HG02759 (cell line): ENCODE measurements around the gene LYPD3.
"Not testable (repeated sequence)": the region's sequence is repeated elsewhere in the genome, so short reads cannot be mapped to it uniquely, and the experiment has no call there.

ENCODE experiments used
- ATAC-seq: cut with Tn5 transposase; IDR thresholded peaks from one replicate; pipeline ENCODE4 v1.9.1; 2021; ENCODE audit warnings: mild to moderate bottlenecking, moderate library complexity; ENCODE audit not compliant: unreplicated experiment

LYPD3 gene

GRCh38 chr19:43462785-43463380, 2.5 kb downstream of the LYPD3 start:
- no peak for ATAC-seq

DNA sequence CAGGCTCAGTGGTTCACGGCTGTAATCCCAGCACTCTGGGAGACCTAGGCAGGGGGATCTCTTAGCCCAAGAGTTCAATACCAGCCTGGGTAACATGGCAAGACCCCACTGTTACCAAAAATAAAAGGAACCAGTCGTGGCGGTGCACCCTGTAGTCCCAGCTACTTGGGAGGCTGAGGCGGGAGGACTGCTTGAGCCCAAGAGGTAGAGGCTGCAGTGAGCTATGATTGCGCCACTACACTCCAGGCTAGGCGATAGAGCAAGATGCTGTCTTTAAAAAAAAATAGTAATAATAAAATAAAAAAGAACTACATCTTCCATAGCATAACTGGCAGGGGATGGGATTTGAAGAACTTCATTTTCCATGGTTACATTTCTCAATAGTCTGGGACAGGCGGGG, 3.0 kb downstream of the LYPD3 start:
- ATAC-seq: no peak

- ATAC-seq: no peak
Measured at GRCh38 chr19:43461303-43461702, 4.1 kb downstream of the LYPD3 start.

DNA sequence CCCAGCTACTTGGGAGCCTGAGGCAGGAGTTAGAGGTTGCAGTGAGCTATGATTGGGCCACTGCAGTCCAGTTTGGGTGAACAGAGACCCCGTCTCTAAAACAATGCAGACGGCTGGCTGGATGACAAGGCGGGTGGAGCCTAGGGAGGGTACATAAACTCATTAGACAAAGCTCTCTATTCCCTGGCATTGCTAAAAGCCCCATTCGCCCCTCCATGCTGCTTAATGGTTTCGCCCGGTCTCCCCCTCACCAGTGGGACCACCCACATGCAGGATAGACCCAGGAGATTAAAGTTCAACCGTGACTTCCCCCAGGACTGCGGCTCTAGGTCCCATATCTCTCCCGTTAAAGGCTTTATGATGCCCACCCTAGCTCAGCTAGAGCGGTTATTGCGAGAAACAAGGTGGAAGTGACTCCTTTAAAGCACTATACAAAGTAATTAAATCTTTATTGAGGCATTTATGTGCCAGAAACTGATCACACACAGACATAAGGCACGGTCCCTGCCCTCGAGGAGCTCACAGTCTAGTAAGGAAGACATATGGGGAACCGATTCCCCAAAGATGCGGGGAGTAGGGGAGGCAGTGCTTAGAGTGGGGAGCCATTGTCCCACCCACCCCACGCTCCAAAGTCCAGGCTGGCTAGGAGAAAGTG, 4.9 kb downstream of the LYPD3 start:
- no peak for ATAC-seq

- ATAC-seq: no peak
Measured at GRCh38 chr19:43457809-43458208, 7.6 kb downstream of the LYPD3 start.

DNA sequence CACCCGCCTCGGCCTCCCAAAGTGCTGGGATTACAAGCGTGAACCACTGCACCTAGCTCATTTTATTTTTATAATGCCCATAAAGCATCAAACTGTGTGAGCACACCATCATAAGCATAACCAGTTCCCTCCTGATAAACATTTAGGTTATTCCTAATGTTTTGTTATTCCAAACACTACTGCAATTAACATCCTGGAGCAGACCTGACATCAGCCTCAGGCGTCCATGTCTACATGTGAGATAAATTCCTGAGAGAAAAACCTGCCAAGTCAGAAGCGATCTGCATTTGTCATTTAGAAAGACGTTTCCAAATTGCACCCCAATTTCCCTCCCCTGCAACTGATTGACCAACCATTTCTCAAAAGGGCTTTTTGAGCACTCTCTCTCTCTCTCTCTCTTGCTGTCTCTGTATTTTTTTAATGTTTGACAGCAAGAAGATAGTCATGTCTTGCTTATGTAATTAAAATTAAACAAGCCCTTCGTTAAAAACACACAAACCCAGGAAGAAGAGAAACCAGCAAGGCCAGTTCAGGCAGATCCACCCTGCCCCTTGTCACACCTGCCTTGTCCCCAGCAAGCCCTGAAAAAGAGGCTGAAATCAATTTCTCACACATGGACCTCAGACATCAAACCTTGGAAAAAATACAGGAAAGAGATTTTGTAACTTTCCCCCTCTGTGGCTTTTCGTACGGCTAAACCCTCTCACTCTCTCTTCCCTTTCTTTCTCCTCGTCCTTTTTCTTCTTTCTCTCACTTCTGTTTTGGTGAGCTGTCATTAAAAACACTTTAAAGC, 9.9 kb downstream of the LYPD3 start:
- no peak for ATAC-seq

GRCh38 chr19:43454031-43454430, 11.4 kb downstream of the LYPD3 start:
- ATAC-seq: no peak

GRCh38 chr19:43452582-43452981, 12.8 kb downstream of the LYPD3 start:
- ATAC-seq: no peak

DNA sequence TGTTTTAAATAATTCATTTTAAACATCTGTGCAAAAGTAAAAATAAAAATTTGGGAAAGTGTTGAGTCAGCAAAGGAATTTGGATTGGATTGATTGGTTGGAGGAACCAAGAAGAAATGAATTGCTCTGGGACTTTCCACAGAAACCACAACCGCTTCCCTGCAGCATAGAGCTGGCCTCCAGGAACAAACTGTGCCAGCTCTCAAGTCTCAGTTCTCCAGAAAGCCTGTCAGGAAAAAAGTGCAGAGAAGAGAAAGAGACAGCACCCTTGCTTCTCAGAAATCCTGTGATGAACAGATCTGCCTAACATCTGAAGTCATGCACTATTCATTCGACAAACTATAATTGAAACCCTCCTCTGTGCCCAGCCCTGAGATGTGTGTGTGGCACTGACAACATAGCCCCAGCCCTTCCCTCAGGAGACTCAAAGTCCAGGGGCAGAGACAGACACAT, 14.8 kb downstream of the LYPD3 start:
- ATAC-seq: no peak

GRCh38 chr19:43447655-43448054, 17.8 kb downstream of the LYPD3 start:
- no peak for ATAC-seq

DNA sequence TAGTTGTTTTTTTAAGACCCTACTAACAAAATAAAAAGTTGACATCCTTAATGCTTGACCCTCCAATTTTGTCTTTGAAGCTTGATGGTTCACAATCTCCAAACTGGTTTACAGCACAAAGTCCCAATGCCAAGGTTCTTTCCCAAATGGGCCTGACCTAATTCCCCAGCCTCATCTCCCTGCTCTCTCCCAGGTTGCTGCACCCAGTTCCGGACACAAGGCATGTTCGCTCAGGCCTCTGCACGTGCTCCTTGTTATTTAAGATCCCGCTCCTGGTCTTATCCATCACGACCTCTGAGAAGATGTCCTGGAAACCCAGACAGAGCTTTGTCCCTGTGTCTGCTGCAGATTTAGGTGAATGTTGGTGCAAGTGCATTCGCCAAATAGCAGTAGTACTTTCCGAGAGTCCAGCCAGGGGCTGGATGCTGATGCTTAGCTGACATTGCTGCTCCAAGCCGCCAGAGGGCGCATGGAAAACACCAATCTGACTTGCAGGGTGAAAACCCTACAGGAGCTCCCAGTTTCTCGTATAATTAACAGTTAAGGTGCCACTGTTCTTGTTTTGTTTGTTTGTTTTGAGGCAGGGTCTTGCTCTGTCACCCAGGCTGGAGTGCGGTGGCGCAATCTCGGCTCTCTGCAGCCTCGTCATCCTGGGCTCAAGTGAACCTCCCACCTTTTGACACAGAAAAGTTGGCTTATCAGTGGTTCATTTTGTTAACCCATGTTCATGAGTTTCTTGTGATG, 18.5 kb downstream of the LYPD3 start:
- ATAC-seq: no peak

GRCh38 chr19:43445426-43445825, 20.0 kb downstream of the LYPD3 start:
- ATAC-seq: no peak

GRCh38 chr19:43444531-43445287, 20.7 kb downstream of the LYPD3 start:
- ATAC-seq: no peak

GRCh38 chr19:43444091-43444490, 21.3 kb downstream of the LYPD3 start:
- not testable (repeated sequence) for ATAC-seq

DNA sequence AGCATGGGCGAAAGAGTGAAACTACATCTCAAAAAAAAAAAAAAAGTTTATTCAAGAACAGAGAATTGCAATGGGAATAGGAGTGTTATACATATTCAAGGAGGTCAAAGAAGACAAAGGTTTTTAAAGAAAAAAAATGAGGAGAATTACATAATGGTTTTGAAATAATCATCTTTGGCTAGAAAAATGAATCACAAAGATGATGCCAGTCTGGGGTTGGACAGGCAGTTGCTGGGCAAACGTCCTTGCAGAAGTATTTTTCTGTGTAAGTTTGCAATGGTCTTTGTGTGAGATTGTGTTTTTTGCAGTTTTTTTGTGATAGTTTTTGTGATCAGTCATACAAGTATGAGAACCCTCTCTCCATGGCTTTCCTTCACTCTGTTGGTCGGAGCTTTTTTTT, 23.7 kb downstream of the LYPD3 start:
- ATAC-seq: no peak

GRCh38 chr19:43439709-43440063, 25.7 kb downstream of the LYPD3 start:
- ATAC-seq: no peak

- no peak for ATAC-seq
Measured at GRCh38 chr19:43439032-43439708, 26.2 kb downstream of the LYPD3 start.

DNA sequence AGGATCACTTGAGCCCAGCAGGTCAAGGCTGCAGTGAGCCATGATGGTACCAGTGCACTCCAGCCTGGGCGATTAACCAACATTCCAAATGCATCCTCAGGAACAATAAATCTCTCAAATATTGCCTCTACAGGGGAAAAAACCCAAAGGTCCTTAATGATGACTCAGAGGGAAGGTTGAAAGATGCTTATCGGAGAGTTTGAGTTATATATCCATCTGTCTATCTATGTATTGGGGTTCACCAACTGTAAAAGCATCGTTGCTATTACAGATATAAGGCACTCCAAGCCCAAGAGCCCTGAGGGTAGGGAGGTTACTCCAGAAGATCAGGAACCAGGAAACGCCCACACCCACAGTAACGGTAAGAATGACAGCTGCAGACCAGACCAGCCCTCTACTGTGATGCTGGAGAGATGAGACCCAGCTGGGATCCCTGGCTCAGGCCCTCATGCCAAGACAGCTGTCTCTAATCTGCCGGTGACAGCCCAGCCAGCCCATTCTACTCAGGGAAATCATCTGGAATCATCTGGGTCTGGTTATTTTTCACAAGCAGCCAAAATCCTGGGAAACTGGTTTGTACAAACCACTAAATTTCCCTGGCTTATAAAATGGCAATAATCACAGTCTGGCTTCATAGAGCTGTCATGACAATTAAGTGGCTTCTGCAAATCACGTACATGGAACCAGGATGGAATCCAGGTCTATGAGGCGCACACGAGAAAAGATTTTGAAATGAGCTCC, 26.9 kb downstream of the LYPD3 start:
- ATAC-seq: no peak

DNA sequence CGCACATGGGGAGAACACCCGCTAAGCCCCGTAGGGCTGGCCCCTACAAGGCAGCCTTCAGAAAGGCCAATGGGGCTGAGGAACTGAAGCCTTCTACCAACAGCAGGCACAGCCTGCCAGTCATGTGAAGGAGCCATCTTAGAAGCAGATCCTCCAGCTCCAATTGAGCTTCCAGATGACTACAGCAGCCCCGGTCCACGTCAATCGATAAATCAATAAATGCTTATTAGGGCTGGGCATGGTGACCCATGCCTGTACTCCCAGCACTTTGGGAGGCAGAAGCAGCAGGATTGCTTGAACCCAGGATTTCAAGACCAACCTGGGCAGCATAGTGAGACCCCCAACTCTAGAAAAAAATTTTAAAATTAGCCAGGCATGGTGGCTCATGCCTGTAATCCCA, 27.7 kb downstream of the LYPD3 start:
- no peak for ATAC-seq
